ENCODE results near the gene SAMD5.

SAMD5 gene

DNA sequence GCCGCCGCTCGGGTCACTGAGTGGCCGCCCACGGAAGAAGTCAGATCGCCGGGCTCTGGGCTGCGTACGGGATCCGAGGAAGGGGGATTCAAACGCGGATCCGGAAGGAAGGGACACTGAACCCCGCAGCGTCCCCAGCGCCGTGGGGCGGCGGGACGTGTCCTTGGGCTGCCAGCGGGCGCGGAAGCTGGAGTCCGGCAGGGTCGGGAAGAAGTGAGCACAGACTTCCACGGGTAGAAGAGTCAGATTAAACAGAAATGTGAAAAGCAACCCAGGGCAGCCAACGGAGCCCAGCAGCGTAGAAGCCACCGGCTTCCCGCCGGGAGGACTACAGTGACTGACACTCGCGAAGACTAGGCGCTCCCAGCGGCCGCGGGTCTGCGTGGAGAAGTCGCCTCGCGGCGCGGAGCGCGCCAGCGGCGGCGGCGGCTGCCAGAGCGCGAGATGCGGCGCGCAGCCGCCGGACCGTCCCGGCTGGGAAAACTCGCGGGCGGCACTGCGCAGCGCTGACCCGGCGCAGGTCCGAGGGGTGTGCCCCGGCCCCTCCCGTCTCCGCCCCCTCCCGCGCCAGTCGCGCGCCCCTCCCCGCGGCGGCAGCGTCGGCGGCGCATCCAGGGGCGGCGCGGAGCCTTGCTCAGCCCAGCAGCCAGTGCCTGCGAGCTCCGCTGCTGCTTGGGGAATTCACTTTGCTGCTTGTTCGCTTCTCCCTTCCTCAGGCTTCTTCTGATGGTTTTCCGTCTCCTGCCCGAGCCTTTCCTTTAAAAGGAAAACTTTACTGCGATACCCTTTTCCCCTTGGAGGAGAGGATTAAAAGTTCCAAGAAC is at the start of gene SAMD5:
Gene SAMD5, plus strand, starts transcription at position 649 of the 824 bp plus-strand sequence. CDS start 239 bp downstream, outside the sequence.
- DNase-seq (ENCODE audit: low read depth, low spot score): no peak

DNA sequence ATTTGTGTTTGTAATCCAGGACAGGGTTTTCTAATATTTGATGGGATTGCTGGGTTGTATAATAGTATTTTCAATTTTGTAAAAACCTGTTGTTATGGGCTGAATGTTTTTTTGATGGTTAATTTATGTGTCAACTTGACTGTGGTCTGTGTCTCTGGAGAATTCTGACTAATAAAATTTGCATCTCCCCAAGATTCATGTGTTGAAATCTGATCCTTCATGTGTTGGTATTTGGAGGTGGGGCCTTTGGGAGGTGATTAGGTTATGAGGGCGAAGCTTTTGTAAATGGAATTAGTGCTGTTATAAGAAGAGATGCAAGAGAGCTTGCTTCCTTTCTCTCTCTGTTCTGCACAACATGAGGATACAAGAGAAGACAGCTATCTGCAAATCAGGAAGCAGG is 48.7 kb upstream of the SAMD5 start:
- DNase-seq (ENCODE audit: low read depth, low spot score): no peak

DNA sequence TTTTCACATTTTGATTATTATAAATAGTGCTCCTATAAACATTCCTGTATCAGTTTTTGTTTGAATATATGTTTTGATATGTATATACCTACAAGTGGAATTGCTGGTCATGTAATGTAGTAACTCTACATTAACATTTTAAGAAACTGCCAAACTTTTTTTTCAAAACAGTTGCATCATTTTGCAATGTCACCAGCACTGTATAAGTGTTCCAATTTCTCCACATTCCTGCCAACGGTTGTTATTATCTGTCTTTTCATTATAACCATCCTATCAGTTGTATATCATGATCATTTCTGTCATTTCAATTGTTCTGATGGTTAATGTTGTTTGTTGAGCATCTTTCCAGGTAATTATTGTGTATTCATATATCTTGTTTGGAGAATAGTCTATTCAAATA is 44.8 kb upstream of the SAMD5 start:
- no peak for DNase-seq (ENCODE audit: low read depth, low spot score)

DNA sequence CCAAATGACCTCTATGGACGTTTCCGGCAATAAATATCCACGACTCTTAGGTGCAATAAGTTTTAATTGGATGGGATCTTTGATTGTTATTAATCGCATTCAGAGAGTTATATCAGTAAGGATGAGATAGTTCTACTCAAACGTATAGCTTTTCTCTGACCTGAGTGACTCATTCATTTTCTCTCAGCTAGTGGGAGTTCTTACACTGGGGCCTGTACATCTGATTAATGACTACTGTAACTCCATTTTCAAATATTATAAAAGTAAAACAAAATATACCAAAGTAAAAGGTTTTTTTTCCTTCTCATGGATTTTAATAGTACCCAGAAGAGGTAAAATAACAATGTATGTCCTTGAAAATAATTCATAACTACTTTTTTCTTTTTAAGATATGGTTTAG is 41.1 kb upstream of the SAMD5 start:
- no peak for DNase-seq (ENCODE audit: low read depth, low spot score)

DNA sequence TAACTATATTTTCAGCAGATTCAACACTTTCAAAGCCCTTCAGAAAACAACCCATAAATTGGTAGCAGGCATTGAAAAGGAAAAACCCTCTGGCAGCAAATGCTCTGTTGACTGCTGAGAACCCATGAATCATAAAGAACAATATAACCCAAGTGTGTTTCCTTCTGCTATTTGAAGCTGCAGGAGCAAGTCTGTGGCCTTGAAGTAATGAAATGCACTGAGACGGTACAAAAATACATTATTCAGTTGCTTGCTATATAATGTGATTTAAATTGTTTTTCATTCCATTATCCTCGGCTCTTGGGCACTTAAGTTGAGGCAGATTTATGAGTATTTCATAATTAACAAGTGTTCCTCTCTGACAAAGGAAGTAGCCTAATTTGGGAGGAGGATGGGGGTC is 40.6 kb upstream of the SAMD5 start:
- no peak for DNase-seq (ENCODE audit: low read depth, low spot score)

DNA sequence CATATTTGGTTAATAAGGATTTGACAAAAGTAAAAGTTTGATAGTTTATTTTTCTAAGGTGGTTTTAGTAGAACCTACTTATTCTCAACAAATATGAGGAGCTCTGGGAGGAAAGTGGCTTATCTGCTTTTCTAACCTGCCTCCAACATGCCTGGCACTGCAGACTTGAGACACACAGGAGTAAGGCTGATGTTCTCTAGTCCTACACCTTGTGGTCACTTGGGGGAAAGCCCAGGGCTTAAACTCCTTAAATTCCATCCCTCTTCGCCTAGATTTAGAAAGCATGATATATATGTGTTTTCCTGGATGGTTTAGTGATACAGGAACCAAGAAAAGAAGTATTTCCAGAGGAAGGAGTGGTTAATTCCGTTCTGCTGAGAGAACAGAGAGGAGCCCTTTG is 39.9 kb upstream of the SAMD5 start:
- DNase-seq (ENCODE audit: low read depth, low spot score): no peak

DNA sequence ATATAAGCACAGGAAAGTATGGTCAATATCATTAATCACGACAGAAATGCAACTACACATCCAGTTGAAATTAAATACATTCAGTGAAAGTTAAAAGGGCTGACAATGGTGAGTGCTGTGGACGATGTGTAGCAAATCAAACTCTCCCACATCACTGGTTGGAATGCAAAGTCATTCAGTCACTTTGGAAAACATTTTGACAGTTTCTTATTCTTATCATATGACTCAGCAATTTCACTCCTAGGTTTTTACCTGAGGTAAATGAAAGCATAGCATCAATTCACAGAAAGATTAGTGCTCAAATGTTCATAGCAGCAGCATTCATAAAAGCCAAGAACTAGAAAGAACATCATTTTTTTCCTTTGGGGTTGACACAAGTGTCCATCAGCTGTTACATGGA is 28.6 kb upstream of the SAMD5 start:
- no peak for DNase-seq (ENCODE audit: low read depth, low spot score)

DNA sequence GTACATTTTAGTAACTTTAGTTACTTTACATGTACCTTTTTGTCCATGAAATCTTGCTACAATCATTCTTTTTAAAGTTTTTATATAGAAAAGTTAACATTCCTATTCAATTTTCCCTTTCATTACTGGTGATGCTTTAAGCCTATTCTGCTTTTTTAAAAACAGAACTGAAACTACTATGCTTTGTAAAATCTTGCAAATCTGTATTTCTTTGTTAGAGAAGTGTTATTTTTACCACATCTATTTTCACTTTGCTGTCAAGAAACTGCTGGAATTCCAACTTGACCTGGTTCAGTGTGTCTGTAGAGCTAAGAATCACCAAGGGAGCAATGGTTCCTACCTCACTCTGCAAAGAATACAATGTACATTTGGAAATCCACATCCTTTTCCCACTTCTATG is 21.8 kb upstream of the SAMD5 start:
- DNase-seq (ENCODE audit: low read depth, low spot score): no peak

DNA sequence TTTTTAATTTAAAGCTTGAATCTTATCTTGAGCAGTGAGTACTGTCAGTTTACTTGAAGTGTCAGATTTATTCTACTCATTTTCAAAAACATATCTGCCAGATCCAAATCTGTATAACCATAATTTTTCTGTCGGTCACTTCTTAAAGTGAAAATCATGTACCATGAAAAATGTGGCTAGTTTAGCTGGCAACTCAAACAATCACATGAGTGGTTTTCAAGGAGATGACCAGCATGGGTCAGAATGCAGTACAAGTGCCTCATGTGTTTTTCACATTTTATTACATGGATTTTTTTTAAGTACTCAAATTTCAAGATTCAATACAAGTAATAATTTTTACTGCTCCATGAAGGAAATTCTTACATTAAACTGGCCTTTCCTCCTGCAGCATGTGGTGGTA is 11.0 kb upstream of the SAMD5 start:
- no peak for DNase-seq (ENCODE audit: low read depth, low spot score)

DNA sequence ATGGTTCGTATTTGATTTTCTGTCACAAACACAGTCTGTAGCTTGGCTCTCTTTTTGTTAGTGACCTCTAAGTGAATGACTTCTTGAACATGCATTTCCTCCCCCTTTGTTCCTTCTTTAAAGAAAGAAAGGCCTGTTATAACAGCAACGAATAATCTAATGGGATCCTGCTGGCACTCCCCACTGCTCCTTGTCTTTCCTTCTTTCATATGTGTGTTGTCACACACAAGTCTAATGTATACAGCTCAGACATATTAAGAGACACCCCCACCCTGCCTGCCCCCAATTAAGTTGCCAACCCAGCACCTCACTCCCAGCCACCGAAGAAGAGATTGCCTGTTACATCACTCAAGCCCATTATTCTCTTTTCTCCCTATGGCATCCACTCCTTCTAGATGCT is 4.9 kb upstream of the SAMD5 start:
- no peak for DNase-seq (ENCODE audit: low read depth, low spot score)

DNA sequence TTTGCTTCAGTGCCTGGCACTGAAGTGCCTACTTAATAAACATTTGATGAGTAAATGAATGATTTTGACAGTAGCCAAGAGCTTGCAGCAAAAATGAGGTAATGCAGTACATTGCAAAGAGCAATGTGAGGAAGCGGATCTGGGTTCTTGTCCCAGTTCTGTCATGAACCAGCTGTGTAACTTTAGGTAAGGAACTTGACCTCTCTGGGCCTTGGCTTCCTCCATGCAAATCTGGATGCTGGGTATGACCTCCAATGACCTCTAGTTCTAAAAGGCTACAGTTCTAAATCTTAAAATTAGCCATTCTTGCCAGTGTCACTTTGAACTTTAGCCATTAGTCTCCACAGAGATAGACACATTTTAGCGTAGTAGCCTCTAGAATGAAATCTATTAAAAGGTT is 3.6 kb upstream of the SAMD5 start:
- no peak for DNase-seq (ENCODE audit: low read depth, low spot score)

DNA sequence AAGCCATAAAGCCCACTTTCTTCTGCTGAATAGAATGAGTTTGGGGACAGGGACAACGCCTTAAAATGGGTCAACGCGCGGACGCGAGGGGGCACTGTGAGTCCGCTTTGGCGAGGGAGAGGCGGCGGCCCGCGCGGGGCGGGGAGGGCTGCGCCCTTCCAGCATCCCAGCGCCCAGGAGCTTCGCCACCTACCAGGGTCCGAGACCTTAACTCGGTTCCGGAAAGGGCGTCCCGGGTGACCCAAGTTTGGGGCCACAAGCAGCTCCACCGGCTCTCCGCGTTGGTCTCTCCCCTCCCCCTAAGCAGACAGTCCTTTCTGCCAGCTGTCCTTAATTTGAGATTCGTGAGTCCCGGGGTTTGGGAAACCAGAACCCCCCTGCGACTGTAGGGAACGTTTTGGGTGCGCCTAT is 1.8 kb upstream of the SAMD5 start:
- DNase-seq (ENCODE audit: low read depth, low spot score): no peak

DNA sequence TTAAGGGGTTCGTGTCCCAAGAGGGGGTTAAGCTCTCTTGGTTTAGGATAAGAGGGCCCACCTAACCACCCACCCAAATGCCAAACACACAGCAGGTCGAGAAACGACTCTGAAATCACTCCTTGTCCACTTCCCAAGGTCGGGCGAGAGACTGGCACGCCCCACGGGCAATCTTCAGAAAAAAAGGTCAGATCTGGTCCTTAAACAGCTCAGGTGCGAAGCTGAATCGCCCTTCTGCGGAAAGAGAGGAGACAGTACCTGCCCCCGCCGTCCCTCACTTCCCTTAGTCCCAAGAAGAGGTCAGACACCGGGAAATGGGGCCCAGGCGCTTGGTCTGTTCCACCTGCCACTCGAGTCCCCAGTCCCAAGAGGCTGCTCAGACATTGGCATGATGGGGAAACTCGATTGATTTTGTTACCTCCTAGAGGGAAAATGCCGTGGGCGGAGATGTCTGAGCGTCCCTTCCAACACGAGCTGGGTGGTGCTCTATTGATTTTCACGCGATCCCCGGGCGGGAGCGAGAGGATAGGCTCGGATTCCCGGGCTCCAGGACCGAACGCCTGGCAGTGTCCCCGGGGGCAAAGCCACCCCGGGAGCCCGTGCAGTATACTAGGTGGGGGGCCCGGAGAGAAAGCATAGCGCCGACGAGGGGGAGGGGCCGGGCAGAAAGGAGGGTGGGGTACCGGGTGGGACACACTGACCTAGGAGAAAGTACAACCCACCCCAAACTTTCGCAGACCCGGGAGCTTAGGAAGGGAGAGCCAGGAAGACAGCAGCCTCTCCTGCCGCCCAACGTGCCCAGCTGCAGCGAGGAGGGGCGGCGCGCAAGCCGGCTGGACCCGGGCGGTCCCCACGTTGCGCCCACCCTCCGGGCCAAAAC is 1.1 kb upstream of the SAMD5 start:
- DNase-seq (ENCODE audit: low read depth, low spot score): no peak

DNA sequence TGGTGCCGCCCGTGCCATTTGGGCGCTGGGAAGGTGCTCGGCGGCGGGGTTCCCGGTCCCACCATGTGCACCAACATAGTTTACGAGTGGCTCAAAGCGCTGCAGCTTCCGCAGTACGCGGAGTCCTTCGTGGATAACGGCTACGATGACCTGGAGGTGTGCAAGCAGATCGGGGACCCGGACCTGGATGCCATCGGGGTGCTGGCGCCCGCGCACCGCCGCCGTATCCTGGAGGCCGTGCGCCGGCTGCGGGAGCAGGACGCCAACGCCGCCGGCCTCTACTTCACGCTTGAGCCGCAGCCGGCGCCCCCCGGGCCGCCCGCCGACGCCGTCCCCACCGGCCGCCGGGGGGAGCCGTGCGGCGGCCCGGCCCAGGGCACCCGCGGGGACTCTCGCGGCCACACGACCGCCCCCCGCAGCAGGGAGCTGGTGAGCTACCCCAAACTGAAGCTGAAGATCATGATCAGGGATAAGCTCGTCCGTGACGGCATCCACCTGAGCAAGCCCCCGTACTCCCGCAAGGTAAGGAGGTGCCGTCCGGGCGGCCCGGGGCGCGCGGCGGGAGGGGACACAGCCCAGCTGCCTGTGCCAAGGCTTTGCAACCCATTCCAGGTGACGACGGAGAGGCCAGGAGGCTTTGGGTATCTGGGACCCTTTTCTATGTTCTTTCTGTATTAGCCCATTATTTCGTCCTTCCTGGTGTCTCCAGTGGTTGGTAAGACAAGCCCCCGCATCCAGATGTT is 547 bp downstream of the SAMD5 start:
- DNase-seq (ENCODE audit: low read depth, low spot score): no peak

DNA sequence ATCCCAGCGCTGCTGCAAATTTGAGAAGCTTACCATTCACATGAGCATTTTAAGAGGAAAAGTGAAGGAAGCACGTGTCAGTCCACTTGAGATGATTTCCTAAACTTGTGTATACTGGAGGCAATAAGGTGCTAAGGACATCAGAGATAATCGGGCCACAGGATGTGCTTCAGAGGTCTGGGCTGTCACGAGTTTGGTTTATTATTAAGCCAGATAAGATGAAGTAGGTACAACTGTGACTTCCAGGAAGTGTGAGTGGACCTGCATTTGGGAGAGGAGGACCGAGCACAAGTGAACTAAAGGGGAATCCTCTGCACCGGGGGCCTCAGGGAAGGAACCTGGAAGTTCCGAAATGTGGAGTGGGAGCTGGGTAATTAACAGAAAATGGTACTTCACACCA is 1.4 kb downstream of the SAMD5 start:
- no peak for DNase-seq (ENCODE audit: low read depth, low spot score)

DNA sequence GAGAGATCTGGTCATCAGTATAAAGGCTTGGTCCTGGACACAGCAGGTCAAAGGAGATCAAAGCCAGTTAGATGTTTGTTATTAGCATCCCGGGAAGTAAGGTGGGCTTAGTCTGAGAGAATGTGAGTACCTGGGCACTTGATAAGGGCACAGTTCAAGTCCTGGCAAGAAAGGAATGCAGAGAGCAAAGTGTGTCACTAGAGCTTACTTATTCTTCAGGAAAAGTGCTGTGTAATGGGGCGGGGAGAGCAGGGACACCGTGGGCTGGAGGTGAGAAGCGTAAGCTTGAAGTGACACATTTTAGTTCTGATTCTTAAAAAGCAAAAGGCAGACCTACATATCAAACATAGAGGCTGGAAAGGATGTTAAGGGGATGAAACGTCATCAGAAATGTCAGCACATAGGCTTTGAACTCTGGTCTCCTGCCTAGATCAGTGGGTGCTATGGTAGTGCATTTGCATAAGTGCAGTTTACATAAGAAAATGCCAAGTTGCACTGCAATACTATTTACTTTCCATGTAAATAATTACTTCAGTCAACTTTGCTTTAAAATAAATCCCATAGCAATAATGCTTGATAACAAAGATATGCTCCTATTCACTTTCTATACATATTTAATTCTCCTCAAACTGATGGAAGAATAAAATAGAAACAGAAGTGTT is 2.6 kb downstream of the SAMD5 start:
- DNase-seq (ENCODE audit: low read depth, low spot score): no peak

DNA sequence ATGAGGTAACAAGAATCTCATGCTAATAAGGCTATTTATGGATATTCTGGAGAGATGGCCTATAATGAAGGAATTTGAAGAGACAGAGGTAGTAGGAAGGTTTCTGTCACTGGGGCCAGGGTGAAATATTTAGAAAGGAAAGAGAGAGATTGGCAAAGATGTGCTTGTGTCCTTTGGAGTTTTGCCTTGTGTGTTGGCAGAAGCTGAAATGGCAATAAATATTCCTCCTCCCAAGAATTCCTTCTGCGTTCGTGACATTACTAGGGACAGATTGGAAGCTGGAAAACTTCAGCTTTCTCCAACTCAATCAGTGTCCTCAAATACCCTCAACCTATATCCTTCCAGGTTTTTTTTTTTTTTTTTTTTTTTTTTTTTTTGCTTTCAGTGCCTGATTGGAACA is 6.3 kb downstream of the SAMD5 start:
- DNase-seq (ENCODE audit: low read depth, low spot score): no peak

DNA sequence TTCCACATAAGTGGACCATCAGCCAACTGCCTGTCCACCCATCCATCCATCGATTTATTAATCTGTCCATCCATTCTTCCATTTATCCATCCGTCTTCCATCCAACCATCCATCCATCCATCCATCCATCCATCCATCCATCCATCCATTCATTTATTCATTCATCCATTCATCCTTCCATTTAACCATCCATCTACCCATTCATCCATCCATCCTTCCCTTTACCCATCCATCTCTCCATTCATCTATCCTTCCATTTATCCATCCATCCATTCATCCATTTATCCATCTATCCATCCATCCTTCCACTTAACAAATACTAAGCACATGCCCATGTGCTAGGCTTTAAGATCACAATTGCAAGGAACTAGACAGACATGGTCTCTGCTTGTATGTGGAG is 6.8 kb downstream of the SAMD5 start:
- DNase-seq (ENCODE audit: low read depth, low spot score): no peak

DNA sequence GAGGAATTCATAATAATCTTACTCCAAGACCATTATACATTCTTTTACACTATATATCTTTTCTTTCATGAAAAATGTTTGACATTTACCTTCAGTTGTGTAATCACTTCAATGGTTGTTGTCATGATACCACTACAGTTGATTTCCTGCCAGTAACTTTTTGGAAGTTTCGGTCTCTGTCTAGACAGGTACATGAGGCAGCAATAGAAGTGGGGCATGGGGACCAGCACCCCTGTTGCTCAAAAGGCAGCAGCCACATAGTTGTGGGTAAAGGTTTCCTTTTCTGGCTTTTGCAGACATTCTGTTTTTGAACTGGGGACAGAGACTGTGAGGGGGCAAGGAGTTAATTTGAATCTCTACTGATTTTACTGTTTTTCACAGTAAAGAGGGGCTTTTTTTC is 14.1 kb downstream of the SAMD5 start:
- DNase-seq (ENCODE audit: low read depth, low spot score): no peak

DNA sequence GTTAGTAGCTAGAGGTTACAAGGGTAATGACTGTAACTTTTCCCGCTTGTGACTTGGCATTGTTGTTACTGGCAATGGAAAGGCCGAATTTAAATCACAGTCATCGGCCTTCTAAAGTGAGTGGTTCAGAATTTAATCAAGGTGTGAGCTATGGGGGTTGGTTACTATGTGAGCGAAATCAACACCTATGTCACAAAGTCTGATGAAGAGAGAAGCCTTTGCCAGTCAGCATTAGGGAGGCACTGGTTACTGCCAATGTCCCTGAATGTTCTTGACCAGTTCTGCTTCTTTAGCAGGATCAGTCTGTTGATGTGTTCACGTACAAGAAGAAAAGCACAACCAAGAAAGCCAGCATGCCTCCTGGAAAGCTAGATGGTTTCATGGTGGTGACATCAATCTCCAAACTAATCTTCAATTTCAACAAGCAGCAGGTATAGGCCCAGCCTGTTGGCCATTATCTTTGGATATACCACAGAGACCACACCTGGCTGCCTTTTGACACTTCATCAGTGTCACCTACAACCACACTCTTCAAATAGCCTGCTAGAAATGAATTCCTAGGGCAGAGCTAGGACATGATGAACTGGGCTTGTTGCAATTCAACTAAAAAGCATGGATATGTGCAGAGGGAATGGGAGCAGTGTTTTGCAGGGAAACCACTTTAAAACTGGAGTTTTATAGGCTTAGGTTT is 17.2 kb downstream of the SAMD5 start:
- DNase-seq (ENCODE audit: low read depth, low spot score): no peak

DNA sequence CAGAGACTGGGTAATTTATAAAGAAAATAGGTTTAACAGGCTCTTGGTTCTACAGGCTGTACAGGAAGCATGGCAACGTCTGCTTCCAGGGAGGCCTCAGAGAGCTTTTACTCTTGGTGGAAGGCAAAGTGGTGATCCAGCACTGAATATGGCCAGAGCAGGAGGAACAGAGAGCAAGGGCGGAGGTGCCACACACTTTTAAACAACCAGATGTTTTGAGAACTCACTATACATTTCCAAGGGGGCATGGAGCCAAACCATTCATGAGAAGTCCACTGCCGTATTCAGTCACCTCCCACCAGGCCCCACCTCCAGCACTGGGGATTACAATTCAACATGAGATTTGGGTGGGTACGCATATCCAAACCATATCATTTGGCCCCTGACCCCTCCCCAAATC is 18.7 kb downstream of the SAMD5 start:
- DNase-seq (ENCODE audit: low read depth, low spot score): no peak
